Thyroid gland (tissue), 4 donors: ENCODE results near the gene CCDC92. TPM values are rescaled to one million over a fixed set of nuclear protein-coding genes. Genes with fewer than 3 reads are reported as not detected.

Experiments
- DNase-seq, 2 donors: peaks; one replicate each; pipeline ENCODE4 v3.0.0-alpha.2; 2019
- H3K27ac ChIP-seq, 3 donors: fragments of 200-600 bp; sonication (generic); 1 replicate in 2 of 3; 2 replicates in 1 of 3; pipeline ENCODE4 v1.5.1; 2016 to 2019; ENCODE audit warnings: mild to moderate bottlenecking in 1 of 3, moderate library complexity in 1 of 3
- H3K27me3 ChIP-seq: fragments of 200-600 bp; sonication (generic); one replicate; pipeline ENCODE4 v1.5.1; 2019
- H3K36me3 ChIP-seq, 2 donors: fragments of 200-600 bp; sonication (generic); one replicate each; pipeline ENCODE4 v1.5.1; 2016 to 2019
- H3K4me1 ChIP-seq, 2 donors: fragments of 200-600 bp; sonication (generic); one replicate each; pipeline ENCODE4 v1.5.1; 2017 to 2019
- H3K4me3 ChIP-seq, 3 donors: fragments of 200-600 bp; sonication (generic); replicated peaks in 1 of 3; 1 replicate in 2 of 3; 2 replicates in 1 of 3; pipeline ENCODE4 v1.5.1; 2016; ENCODE audit warnings: mild to moderate bottlenecking in 1 of 3
- H3K9me3 ChIP-seq: fragments of 200-600 bp; sonication (generic); one replicate; pipeline ENCODE4 v1.5.1; 2017
- CTCF ChIP-seq, 6 experiments: fragments of 200-600 bp in 3 of 6; fragments of 450-650 bp in 3 of 6; sonication (generic) in 3 of 6; IDR thresholded peaks; one replicate each; pipeline ENCODE4 v1.5.1; 2016 to 2019; ENCODE audit warnings: antibody characterized with exemption in 6 of 6, mild to moderate bottlenecking in 2 of 6, inconsistent platforms in 1 of 6, moderate library complexity in 1 of 6
- POLR2A ChIP-seq, 2 donors: fragments of 450-650 bp; IDR thresholded peaks; one replicate each; pipeline ENCODE4 v1.6.1; 2017; ENCODE audit warnings: antibody characterized with exemption in 2 of 2, mild to moderate bottlenecking in 2 of 2, moderate library complexity in 1 of 2
- WGBS, 2 donors: methylation state at CpG; one replicate each; pipeline ENCODE4 v1.1.5; 2017; 5-methylcytosine and 5-hydroxymethylcytosine counted together
- intact Hi-C: fragments of 100-400 bp; cut with DNase I; formaldehyde crosslinking; loops from one replicate; pipeline ENCODE4 v1.15.1; 2023
- total RNA-seq, 4 donors: library from RNA; depleted of rRNA; stranded (reverse); fragments of >200 nt; gene quantifications; one replicate each; pipeline ENCODE4 v1.2.3, GENCODE V29; 2016

CCDC92 gene
- total RNA-seq, 4 donors from 2014 or later: 26.6 to 47.0 (median 39.1) TPM

- peaks cover 9 to 27% of the 10 kb centered on the region in 2 donors for H3K4me1 ChIP-seq
- DNase-seq: no peak
- H3K27me3 ChIP-seq: no peaks in the 10 kb centered on the region
- H3K27ac ChIP-seq: no peak overlapping the region
- TF ChIP-seq POLR2A (IDR thresholded peaks at IDR 0.05) (no peak), CTCF (IDR thresholded peaks at IDR 0.05) (no peak)
- no peak overlapping the region for H3K4me3 ChIP-seq
- peaks cover 16 to 18% of the 10 kb centered on the region in 2 donors for H3K36me3 ChIP-seq
- 92 to 95% methylated on average over 5 of the region's 5 CpGs for WGBS, 2 donors
- no peaks in the 10 kb centered on the region for H3K9me3 ChIP-seq
- intact Hi-C loops: no loop called here
These were observed 28.8 kb downstream of the CCDC92 start for GRCh38 chr12:123943816-123944215.

DNA sequence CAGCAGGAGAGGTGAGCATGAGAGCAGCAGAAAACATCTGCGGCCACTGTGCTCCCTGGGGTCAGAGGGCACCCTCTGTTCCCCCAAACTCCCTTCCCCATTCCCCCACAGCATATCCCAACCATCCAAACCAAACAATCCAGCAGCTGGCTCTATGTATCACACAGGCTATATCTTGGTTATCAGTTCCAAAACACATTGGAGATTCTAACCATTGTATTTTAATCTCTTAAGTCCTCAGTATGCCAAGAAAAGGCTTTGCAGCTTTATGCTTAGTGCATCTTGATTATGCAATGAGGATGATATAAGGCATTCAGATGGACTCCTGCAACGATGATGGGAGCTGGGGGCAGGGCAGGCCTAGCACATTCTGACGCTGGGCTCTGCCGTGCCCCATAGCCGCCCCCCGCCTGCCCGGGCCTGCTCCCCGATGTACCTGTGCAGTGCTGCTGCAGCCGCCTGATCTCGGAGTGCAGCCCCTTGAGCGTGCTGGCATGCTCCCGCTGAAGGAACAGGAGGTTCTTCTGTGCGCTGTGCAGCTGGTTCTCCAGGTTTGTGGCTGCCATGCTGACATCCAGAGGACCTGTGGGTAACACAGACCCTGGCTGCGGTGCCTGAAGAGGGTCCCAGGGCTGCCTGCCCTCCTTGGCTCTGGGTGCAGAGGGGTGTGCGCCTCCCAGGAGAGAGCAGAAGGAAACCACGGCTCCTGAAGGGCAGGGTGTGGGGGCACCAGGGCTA, 29.6 kb downstream of the CCDC92 start:
- Histone ChIP-seq H3K36me3 (peaks cover 16 to 18% of the 10 kb centered on the region in 2 donors), H3K9me3 (no peaks in the 10 kb centered on the region), H3K27me3 (no peaks in the 10 kb centered on the region), H3K4me3 (no peak overlapping the region), H3K27ac (no peak overlapping the region), H3K4me1 (peaks cover 9 to 28% of the 10 kb centered on the region in 2 donors)
- no peak for DNase-seq
- WGBS, 2 donors: 93 to 95% methylated on average over 10 to 11 of the region's 16 CpGs
- intact Hi-C loops: no loop called here
- TF ChIP-seq CTCF (IDR thresholded peaks at IDR 0.05) (no peak), POLR2A (IDR thresholded peaks at IDR 0.05) (no peak)

- intact Hi-C loops: no loop called here
- 90 to 95% methylated on average over 10 of the region's 10 CpGs for whole genome bisulfite sequencing, 2 donors
- Histone ChIP-seq H3K4me3 (no peak overlapping the region), H3K27ac (no peak overlapping the region), H3K9me3 (no peaks in the 10 kb centered on the region), H3K4me1 (peaks cover 9 to 30% of the 10 kb centered on the region in 2 donors), H3K36me3 (peaks cover 16 to 18% of the 10 kb centered on the region in 2 donors), H3K27me3 (no peaks in the 10 kb centered on the region)
- TF ChIP-seq CTCF (IDR thresholded peaks at IDR 0.05): no peak
- no peak for TF ChIP-seq POLR2A (IDR thresholded peaks at IDR 0.05)
- DNase-seq: no peak
These were observed 30.4 kb downstream of the CCDC92 start for GRCh38 chr12:123942238-123942653.

DNA sequence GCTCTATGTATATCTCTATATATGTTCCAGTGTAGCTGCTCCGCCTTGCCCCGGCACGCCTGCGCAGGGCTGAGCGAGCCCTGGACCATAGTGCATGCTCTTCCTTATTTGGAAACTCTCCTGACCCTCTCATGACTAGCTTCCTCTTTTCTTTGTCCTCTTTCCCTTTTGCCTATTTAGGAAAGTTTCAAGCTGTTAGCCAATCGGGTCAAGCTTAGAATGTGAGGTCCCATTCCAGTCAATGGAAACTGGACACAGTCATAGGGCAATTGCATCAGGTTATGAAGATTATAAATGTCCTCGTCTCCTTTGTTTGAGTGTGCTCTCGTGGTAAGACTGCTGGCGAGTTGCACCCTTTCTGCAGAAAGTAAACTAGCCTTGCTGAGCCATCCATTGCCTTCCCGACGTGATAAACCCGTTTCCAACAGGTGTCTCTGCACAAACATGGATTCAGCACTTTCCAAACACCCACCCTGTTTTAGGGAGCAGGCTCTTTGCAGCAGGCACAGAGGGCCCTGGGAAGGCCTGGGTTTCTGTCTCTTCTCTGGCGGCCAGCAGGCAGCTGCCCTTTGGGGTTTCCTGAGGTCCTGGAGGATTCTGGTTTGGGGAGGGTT, 30.9 kb downstream of the CCDC92 start:
- TF ChIP-seq CTCF (IDR thresholded peaks at IDR 0.05) (no peak), POLR2A (IDR thresholded peaks at IDR 0.05) (no peak)
- no peak for DNase-seq
- 88 to 93% methylated on average over 10 to 13 of the region's 13 CpGs for WGBS, 2 donors
- Histone ChIP-seq H3K4me1 (peaks cover 4 to 29% of the 10 kb centered on the region in 2 donors), H3K9me3 (no peaks in the 10 kb centered on the region), H3K27me3 (no peaks in the 10 kb centered on the region), H3K27ac (no peak overlapping the region), H3K4me3 (no peak overlapping the region), H3K36me3 (peaks cover 18 to 24% of the 10 kb centered on the region in 2 donors)
- intact Hi-C loops: no loop called here

- Histone ChIP-seq H3K4me3 (no peak overlapping the region), H3K4me1 (peaks cover 0 to 22% of the 10 kb centered on the region in 2 donors), H3K27me3 (no peaks in the 10 kb centered on the region), H3K9me3 (no peaks in the 10 kb centered on the region), H3K27ac (no peak overlapping the region), H3K36me3 (peaks cover 23 to 31% of the 10 kb centered on the region in 2 donors)
- intact Hi-C loops: no loop called here
- DNase-seq: no peak
- 94 to 98% methylated on average over 4 to 9 of the region's 9 CpGs for WGBS, 2 donors
- no peak for TF ChIP-seq POLR2A (IDR thresholded peaks at IDR 0.05)
- TF ChIP-seq CTCF (IDR thresholded peaks at IDR 0.05): no peak
These were observed 31.6 kb downstream of the CCDC92 start for GRCh38 chr12:123941000-123941399.
